Fibroblast of lung (primary cell): ENCODE measurements around the gene RNF11.

Experiments
- EZH2 ChIP-seq: IDR thresholded peaks from 2 replicates; pipeline ENCODE4 v1.5.1; 2012; ENCODE audit warnings: low read length, control low read depth, mild to moderate bottlenecking; ENCODE audit errors: missing control alignments
- TF ChIP-seq, protein P1 (sequence below), 2 donors: IDR thresholded peaks in 1 of 2; conservative IDR thresholded peaks in 1 of 2; 1 replicate in 1 of 2; 2 replicates in 1 of 2; pipeline ENCODE4 v1.5.1; 2011 to 2012; ENCODE audit warnings: low read length in 2 of 2, control low read depth in 1 of 2, inconsistent platforms in 1 of 2, low read depth in 1 of 2, mild to moderate bottlenecking in 1 of 2

DNA sequence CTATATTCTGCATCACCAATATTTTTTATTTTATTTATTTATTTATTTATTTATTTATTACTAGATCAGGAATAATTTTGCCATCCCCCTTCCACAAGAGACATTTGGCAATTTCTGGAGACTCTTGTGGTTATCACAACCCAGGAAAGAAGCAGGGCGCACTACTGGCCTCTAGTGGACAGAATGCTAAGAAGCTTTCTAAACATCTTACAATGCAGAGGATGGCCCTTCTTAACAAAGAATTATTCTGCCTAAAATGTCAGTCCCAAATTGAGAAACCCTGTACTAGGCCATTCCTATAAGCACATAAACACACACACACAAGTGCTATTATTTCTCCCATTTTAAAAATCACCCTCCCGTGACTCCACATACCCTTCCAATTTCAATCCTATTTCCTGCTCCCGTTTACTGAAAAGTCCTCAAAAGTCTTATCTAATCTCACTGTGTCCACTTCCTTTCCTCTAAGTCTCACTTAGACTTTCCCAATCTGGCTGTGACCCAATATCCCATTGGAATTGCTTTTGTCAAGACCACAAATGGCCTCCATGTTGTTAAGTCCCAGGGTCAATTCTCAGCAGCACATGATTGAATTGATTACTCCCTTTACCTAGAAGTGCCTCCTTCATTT, 43.7 kb upstream of the RNF11 start:
- TF ChIP-seq, protein P1, sequence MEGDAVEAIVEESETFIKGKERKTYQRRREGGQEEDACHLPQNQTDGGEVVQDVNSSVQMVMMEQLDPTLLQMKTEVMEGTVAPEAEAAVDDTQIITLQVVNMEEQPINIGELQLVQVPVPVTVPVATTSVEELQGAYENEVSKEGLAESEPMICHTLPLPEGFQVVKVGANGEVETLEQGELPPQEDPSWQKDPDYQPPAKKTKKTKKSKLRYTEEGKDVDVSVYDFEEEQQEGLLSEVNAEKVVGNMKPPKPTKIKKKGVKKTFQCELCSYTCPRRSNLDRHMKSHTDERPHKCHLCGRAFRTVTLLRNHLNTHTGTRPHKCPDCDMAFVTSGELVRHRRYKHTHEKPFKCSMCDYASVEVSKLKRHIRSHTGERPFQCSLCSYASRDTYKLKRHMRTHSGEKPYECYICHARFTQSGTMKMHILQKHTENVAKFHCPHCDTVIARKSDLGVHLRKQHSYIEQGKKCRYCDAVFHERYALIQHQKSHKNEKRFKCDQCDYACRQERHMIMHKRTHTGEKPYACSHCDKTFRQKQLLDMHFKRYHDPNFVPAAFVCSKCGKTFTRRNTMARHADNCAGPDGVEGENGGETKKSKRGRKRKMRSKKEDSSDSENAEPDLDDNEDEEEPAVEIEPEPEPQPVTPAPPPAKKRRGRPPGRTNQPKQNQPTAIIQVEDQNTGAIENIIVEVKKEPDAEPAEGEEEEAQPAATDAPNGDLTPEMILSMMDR (conservative IDR thresholded peaks at IDR 0.05 in 1 of 2, IDR thresholded peaks at IDR 0.05 in 1 of 2; ENCODE audit: low read depth in 1 of 2, low read length in 2 of 2), result peak; percentile 82 to 83
- TF ChIP-seq EZH2, result no peak
